ENCODE data around the gene OSR1. TPM values are rescaled to one million over a fixed set of nuclear protein-coding genes. Genes with fewer than 3 reads are reported as not detected.

The OSR1 gene
- total and polyA plus RNA-seq, 9 of the 15 experiments (the other 6 are each of a cell fraction or from before 2014, with no cell fraction given), result not detected

DNA sequence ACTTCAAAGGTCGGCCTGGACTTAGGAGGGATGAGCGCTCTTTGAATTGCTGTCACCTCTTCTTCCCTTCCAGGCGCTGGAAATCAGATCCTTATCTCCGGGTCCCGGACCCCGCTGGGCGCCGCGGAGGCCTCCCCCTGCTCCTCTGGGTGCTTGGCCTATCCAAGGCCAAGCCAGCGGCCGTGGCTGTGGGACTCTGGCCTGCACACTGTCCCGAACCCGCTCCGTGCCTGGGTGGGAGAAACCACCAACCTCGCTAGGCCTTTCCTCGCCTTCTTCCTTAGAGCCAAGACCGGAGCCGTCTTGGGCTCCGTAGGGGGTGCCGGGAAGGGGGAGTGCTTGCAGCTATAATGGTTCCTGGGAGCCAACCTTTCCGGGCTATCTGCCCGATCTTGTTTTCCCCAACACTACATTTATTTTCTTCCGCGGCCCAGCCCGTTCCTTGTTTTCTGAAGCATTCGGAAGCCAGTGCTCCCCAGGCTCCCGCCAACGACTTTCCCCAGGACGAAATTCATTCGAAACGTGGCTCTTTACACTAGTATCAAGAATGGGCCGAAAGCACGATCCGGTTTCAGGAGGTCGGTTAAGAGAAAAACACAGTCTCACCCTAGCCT is 2.4 kb downstream of the OSR1 start:
- ATAC-seq, result no peak
- Histone ChIP-seq H3K36me3 (ENCODE audit: control insufficient read depth, insufficient read depth, low read length) (no peaks in the 10 kb centered on the region), H3K4me2 (ENCODE audit: insufficient read depth, low read length) (no peak overlapping the region), H3K4me1 (replicated peaks in 1 of 2; ENCODE audit: control insufficient read depth in 2 of 2, insufficient read depth in 2 of 2, low read length in 2 of 2) (peaks cover 0 to 9% of the 10 kb centered on the region in 2 experiments; a peak in 2 of 5 replicates), H4K20me1 (replicated peaks; ENCODE audit: control insufficient read depth, insufficient read depth, low read length) (0 out of 2 replicates have a peak, but pooled peaks cover 4% of the 10 kb centered on the region), H3K9me3 (replicated peaks; ENCODE audit: control insufficient read depth, insufficient read depth, low read depth, low read length) (no peaks in the 10 kb centered on the region), H3K79me2 (ENCODE audit: control insufficient read depth, insufficient read depth, low read length) (no peaks in the 10 kb centered on the region), H3K9me1 (ENCODE audit: control insufficient read depth, insufficient read depth, low read length) (no peaks in the 10 kb centered on the region), H3K27ac (ENCODE audit: extremely low read depth, low read depth, low read length) (no peak overlapping the region), H3K27me3 (ENCODE audit: control insufficient read depth in 2 of 2, insufficient read depth in 2 of 2, low read length in 2 of 2) (peaks cover 65 to 92% of the 10 kb centered on the region in 2 experiments; a peak in 4 of 5 replicates), H3K4me3 (no peak overlapping the region), H3K9ac (ENCODE audit: insufficient read depth in 1 of 2, low read depth in 2 of 2, low read length in 2 of 2) (no peak overlapping the region), H2AFZ (ENCODE audit: low read depth, low read length) (no peak overlapping the region)
- DNase-seq (ENCODE audit: extremely low read depth in 1 of 4, low spot score in 3 of 4), result peak in 1 of 4 experiments; percentile 22
- POLR2A ChIA-PET, result no interaction called here
- FAIRE-seq, result no peak
- in situ Hi-C loops (cut with MboI) (loop anchor here (10.0 to 25.0 kb wide), 2 partner anchors 509 to 919 kb away; no protein-coding TSS in a partner anchor), intact Hi-C loops (cut with micrococcal nuclease) (no loop called here)
- 8% methylated on average over 31 of the region's 35 CpGs for WGBS (ENCODE audit: insufficient coverage, low coverage, missing lambda C conversion rate)
- BruUV-seq (replicated peaks), result no TSS peak
- CTCF ChIA-PET (ENCODE audit: low intra/inter-chr PET ratio), result no interaction called here
- no peak for TF ChIP-seq CBX3 (IDR thresholded peaks at IDR 0.05; ENCODE audit: borderline replicate concordance in 1 of 2, low read length in 2 of 2)
- TF ChIP-seq ZNF224 (CRISPR knock-in tag; IDR thresholded peaks at IDR 0.05), result no peak
- TF ChIP-seq, protein P1, sequence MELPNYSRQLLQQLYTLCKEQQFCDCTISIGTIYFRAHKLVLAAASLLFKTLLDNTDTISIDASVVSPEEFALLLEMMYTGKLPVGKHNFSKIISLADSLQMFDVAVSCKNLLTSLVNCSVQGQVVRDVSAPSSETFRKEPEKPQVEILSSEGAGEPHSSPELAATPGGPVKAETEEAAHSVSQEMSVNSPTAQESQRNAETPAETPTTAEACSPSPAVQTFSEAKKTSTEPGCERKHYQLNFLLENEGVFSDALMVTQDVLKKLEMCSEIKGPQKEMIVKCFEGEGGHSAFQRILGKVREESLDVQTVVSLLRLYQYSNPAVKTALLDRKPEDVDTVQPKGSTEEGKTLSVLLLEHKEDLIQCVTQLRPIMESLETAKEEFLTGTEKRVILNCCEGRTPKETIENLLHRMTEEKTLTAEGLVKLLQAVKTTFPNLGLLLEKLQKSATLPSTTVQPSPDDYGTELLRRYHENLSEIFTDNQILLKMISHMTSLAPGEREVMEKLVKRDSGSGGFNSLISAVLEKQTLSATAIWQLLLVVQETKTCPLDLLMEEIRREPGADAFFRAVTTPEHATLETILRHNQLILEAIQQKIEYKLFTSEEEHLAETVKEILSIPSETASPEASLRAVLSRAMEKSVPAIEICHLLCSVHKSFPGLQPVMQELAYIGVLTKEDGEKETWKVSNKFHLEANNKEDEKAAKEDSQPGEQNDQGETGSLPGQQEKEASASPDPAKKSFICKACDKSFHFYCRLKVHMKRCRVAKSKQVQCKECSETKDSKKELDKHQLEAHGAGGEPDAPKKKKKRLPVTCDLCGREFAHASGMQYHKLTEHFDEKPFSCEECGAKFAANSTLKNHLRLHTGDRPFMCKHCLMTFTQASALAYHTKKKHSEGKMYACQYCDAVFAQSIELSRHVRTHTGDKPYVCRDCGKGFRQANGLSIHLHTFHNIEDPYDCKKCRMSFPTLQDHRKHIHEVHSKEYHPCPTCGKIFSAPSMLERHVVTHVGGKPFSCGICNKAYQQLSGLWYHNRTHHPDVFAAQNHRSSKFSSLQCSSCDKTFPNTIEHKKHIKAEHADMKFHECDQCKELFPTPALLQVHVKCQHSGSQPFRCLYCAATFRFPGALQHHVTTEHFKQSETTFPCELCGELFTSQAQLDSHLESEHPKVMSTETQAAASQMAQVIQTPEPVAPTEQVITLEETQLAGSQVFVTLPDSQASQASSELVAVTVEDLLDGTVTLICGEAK (IDR thresholded peaks at IDR 0.05), result no peak
- TF ChIP-seq, protein P1 (CRISPR knock-in tag; IDR thresholded peaks at IDR 0.05), result no peak
- TF ChIP-seq, protein P2, sequence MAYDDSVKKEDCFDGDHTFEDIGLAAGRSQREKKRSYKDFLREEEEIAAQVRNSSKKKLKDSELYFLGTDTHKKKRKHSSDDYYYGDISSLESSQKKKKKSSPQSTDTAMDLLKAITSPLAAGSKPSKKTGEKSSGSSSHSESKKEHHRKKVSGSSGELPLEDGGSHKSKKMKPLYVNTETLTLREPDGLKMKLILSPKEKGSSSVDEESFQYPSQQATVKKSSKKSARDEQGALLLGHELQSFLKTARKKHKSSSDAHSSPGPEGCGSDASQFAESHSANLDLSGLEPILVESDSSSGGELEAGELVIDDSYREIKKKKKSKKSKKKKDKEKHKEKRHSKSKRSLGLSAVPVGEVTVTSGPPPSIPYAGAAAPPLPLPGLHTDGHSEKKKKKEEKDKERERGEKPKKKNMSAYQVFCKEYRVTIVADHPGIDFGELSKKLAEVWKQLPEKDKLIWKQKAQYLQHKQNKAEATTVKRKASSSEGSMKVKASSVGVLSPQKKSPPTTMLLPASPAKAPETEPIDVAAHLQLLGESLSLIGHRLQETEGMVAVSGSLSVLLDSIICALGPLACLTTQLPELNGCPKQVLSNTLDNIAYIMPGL (CRISPR knock-in tag; IDR thresholded peaks at IDR 0.05), result no peak
